HepG2 (cell line): ENCODE results near the gene NDUFS4. TPM values are rescaled to one million over a fixed set of nuclear protein-coding genes. Genes with fewer than 3 reads are reported as not detected.

ENCODE experiments used
- ATAC-seq: fragments of 200-7000 bp; cut with Tn5 transposase; 3 replicates; pipeline ENCODE4 v1.9.1; 2020; ENCODE audit warnings: mild to moderate bottlenecking, moderate library complexity
- BruUV-seq: library from RNA; stranded (reverse); fragments of 400-500 nt; replicated peaks from 2 replicates; lab custom pipeline; 2021; lab: Mats Ljungman, UMichigan
- CTCF ChIA-PET: fragments of 300-600 bp; formaldehyde crosslinking; extraction: SDS; loops from one replicate; lab custom pipeline; 2021; ENCODE audit warnings: low total read pairs, inconsistent platforms, low intra/inter-chr PET ratio; lab: Yijun Ruan, JAX
- POLR2A ChIA-PET: fragments of 350-600 bp; sonication (Branson Sonifier 250); formaldehyde crosslinking; loops from one replicate; lab custom pipeline; 2020; ENCODE audit warnings: antibody characterized with exemption, inconsistent platforms; lab: Yijun Ruan, JAX
- DNase-seq: peaks from one replicate; pipeline ENCODE4 v3.0.0-alpha.2; 2015; ENCODE audit warnings: low spot score
- FAIRE-seq: peaks from 3 replicates; lab custom pipeline; 2011; peaks lifted over from hg19 to GRCh38; lab: Jason Lieb, UNC
- H2AFZ ChIP-seq: one replicate; pipeline ENCODE4 v1.6.1; 2011; ENCODE audit warnings: low read length, inconsistent platforms
- H3K27ac ChIP-seq: fragments of 300-600 bp; 3 replicates; pipeline ENCODE4 v1.8.0; 2011; ENCODE audit warnings: mixed run types, mild to moderate bottlenecking, mixed read lengths, low read length, inconsistent platforms; ENCODE audit not compliant: insufficient read depth; ENCODE audit errors: extremely low read length
- H3K27me3 ChIP-seq, 2 experiments: fragments of 200-600 bp in 1 of 2; 2 replicates in 1 of 2; 3 replicates in 1 of 2; pipeline versions ENCODE4 v1.6.0 to v1.8.0; 2011; ENCODE audit warnings: low read length in 2 of 2, mild to moderate bottlenecking in 2 of 2, moderate library complexity in 2 of 2, inconsistent platforms in 1 of 2; ENCODE audit not compliant: insufficient read depth in 2 of 2, control insufficient read depth in 1 of 2
- H3K36me3 ChIP-seq, 2 experiments: fragments of 200-600 bp in 1 of 2; replicated peaks in 1 of 2; 2 replicates in 1 of 2; 3 replicates in 1 of 2; pipeline versions ENCODE4 v1.5.1 to v1.8.0; 2011; ENCODE audit warnings: low read length in 2 of 2, inconsistent platforms in 1 of 2; ENCODE audit not compliant: insufficient read depth in 2 of 2, control insufficient read depth in 1 of 2
- H3K4me1 ChIP-seq: 2 replicates; pipeline ENCODE4 v1.5.1; 2012; ENCODE audit warnings: low read length, inconsistent platforms; ENCODE audit not compliant: insufficient read depth
- H3K4me2 ChIP-seq: 2 replicates; pipeline ENCODE4 v1.6.0; 2011; ENCODE audit warnings: low read depth, low read length, inconsistent platforms
- H3K4me3 ChIP-seq, 3 experiments: fragments of 200-600 bp in 1 of 3; sonication (generic), shearing (Covaris generic) in 1 of 3; replicated peaks in 1 of 3; 2 replicates each; pipeline ENCODE4 v1.5.1; 2011 to 2016; ENCODE audit warnings: low read length in 3 of 3, inconsistent platforms in 2 of 3, low read depth in 2 of 3, mild to moderate bottlenecking in 2 of 3, control low read depth in 1 of 3, mixed read lengths in 1 of 3; ENCODE audit not compliant: insufficient read depth in 1 of 3
- H3K79me2 ChIP-seq: one replicate; pipeline ENCODE4 v1.6.1; 2011; ENCODE audit warnings: low read length, inconsistent platforms; ENCODE audit not compliant: insufficient read depth
- H3K9ac ChIP-seq: 2 replicates; pipeline ENCODE4 v1.6.0; 2011; ENCODE audit warnings: mild to moderate bottlenecking, low read depth, low read length, inconsistent platforms; ENCODE audit not compliant: insufficient read depth
- H3K9me3 ChIP-seq: 2 replicates; pipeline ENCODE4 v1.5.1; 2012; ENCODE audit warnings: mild to moderate bottlenecking, low read length
- H4K20me1 ChIP-seq: 2 replicates; pipeline ENCODE4 v1.6.0; 2011; ENCODE audit warnings: inconsistent platforms, mild to moderate bottlenecking, low read length, moderate library complexity; ENCODE audit not compliant: insufficient read depth
- DRAP1 ChIP-seq: IDR thresholded peaks from 2 replicates; pipeline ENCODE4 v1.6.1; 2016; ENCODE audit warnings: missing genetic modification reagents, missing compliant biosample characterization
- FIP1L1 ChIP-seq: fragments of 200-400 bp; formaldehyde crosslinking; IDR thresholded peaks from 2 replicates; pipeline ENCODE4 v1.6.1; 2018; ENCODE audit warnings: low read depth, mild to moderate bottlenecking, low read length, moderate library complexity, borderline replicate concordance; ENCODE audit not compliant: insufficient read depth
- GABPA ChIP-seq, 2 experiments: IDR thresholded peaks; 2 replicates each; pipeline ENCODE4 v1.6.1; 2011 to 2016; ENCODE audit warnings: low read depth in 2 of 2, low read length in 1 of 2, missing biosample characterization in 1 of 2, missing genetic modification characterization in 1 of 2
- KDM5A ChIP-seq: fragments of 200-600 bp; sonication (generic); IDR thresholded peaks from 2 replicates; pipeline ENCODE4 v1.7.0; 2018; ENCODE audit warnings: antibody characterized with exemption, mild to moderate bottlenecking, low read length, borderline replicate concordance
- TARDBP ChIP-seq: sonication (generic); formaldehyde crosslinking; IDR thresholded peaks from 2 replicates; pipeline ENCODE4 v1.8.0; 2022; ENCODE audit warnings: mild to moderate bottlenecking, missing genetic modification reagents
- ZNF326 ChIP-seq: sonication (generic); formaldehyde crosslinking; IDR thresholded peaks from 2 replicates; pipeline ENCODE4 v1.4.0; 2020; ENCODE audit warnings: missing genetic modification reagents, borderline replicate concordance
- ZNF468 ChIP-seq: sonication (generic); formaldehyde crosslinking; IDR thresholded peaks from 2 replicates; pipeline ENCODE4 v1.8.0; 2022; ENCODE audit warnings: mild to moderate bottlenecking, moderate library complexity, missing genetic modification reagents
- ZNF772 ChIP-seq: sonication (generic); formaldehyde crosslinking; IDR thresholded peaks from 2 replicates; pipeline ENCODE4 v1.5.0; 2020; ENCODE audit warnings: mild to moderate bottlenecking, missing genetic modification reagents
- ZNF775 ChIP-seq: sonication (generic); formaldehyde crosslinking; IDR thresholded peaks from 2 replicates; pipeline ENCODE4 v1.4.0; 2020; ENCODE audit warnings: missing genetic modification reagents, mild to moderate bottlenecking, moderate library complexity, borderline replicate concordance
- ZNF879 ChIP-seq: sonication (generic); formaldehyde crosslinking; IDR thresholded peaks from 2 replicates; pipeline ENCODE4 v1.8.1; 2023; ENCODE audit warnings: missing genetic modification reagents
- whole genome bisulfite sequencing: methylation state at CpG from one replicate; pipeline ENCODE4 v1.1.6; 2017; ENCODE audit warnings: low lambda C conversion rate; 5-methylcytosine and 5-hydroxymethylcytosine counted together
- in situ Hi-C: cut with HindIII; loops from 2 replicates; pipeline ENCODE4 v1.10.0; 2017; ENCODE audit warnings: low pct_unique_long_range_greater_than_20kb; ENCODE audit not compliant: extremely low pct_ligation_motif_present
- intact Hi-C: fragments of 100-400 bp; cut with micrococcal nuclease; formaldehyde crosslinking; loops from one replicate; pipeline ENCODE4 v1.10.0; 2022; ENCODE audit not compliant: unreplicated experiment
- polyA plus RNA-seq, 8 experiments: library from polyadenylated mRNA; depleted of rRNA in 3 of 8; stranded (reverse) in 7 of 8; unstranded in 1 of 8; fragments of >200 nt; fragmentation: Illumina TruSeq in 4 of 8; extraction: Trizol in 4 of 8; gene quantifications; 2 replicates each; pipeline versions ENCODE4 v1.2.1 to v1.2.3, GENCODE V29; 2011 to 2016; ENCODE audit warnings: low read depth in 4 of 8, missing spikeins in 1 of 8, mixed read lengths in 1 of 8; ENCODE audit not compliant: insufficient read depth in 1 of 8
- total RNA-seq, 5 experiments: library from RNA; depleted of rRNA; stranded (reverse); fragments of >200 nt; fragmentation: Illumina TruSeq; extraction: Trizol; gene quantifications; 2 replicates each; pipeline ENCODE4 v1.2.3, GENCODE V29; 2016; ENCODE audit warnings: low read depth in 1 of 5
- TF ChIP-seq, protein P1 (sequence below): sonication (generic); formaldehyde crosslinking; IDR thresholded peaks from 2 replicates; pipeline ENCODE4 v1.5.0; 2020; ENCODE audit warnings: mild to moderate bottlenecking, missing genetic modification reagents, moderate library complexity
- TF ChIP-seq, protein P2 (sequence below): sonication (generic); formaldehyde crosslinking; IDR thresholded peaks from 2 replicates; pipeline ENCODE4 v1.4.0; 2020; ENCODE audit warnings: missing genetic modification reagents, borderline replicate concordance

Gene NDUFS4
- total and polyA plus RNA-seq, 2 of the 13 experiments (the other 11 are each of a cell fraction or from before 2014, with no cell fraction given), result 121 to 126 TPM

GRCh38 chr5:53520813-53521212 lies 39.6 kb upstream of the NDUFS4 start:
- POLR2A ChIA-PET, result no interaction called here
- intact Hi-C loops (no loop called here), in situ Hi-C loops (no loop called here)
- BruUV-seq, result no TSS peak
- Histone ChIP-seq H3K9ac (no peak overlapping the region), H3K4me2 (no peak overlapping the region), H4K20me1 (no peaks in the 10 kb centered on the region), H3K27ac (no peak overlapping the region), H3K9me3 (no peaks in the 10 kb centered on the region), H3K27me3 (no peaks in the 10 kb centered on the region), H3K4me3 (no peak overlapping the region), H3K79me2 (no peaks in the 10 kb centered on the region), H3K36me3 (no peaks in the 10 kb centered on the region), H3K4me1 (no peaks in the 10 kb centered on the region), H2AFZ (no peak overlapping the region)
- DNase-seq, result no peak
- no peak for ATAC-seq
- no peak for FAIRE-seq
- CTCF ChIA-PET, result no interaction called here
- no peak for TF ChIP-seq ZNF468 (CRISPR knock-in tag)
- no peak for TF ChIP-seq ZNF326
- TF ChIP-seq ZNF879 (CRISPR knock-in tag), result no peak
- TF ChIP-seq, protein P1, sequence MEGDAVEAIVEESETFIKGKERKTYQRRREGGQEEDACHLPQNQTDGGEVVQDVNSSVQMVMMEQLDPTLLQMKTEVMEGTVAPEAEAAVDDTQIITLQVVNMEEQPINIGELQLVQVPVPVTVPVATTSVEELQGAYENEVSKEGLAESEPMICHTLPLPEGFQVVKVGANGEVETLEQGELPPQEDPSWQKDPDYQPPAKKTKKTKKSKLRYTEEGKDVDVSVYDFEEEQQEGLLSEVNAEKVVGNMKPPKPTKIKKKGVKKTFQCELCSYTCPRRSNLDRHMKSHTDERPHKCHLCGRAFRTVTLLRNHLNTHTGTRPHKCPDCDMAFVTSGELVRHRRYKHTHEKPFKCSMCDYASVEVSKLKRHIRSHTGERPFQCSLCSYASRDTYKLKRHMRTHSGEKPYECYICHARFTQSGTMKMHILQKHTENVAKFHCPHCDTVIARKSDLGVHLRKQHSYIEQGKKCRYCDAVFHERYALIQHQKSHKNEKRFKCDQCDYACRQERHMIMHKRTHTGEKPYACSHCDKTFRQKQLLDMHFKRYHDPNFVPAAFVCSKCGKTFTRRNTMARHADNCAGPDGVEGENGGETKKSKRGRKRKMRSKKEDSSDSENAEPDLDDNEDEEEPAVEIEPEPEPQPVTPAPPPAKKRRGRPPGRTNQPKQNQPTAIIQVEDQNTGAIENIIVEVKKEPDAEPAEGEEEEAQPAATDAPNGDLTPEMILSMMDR (CRISPR knock-in tag), result no peak
- TF ChIP-seq GABPA (IDR thresholded peaks at IDR 0.05; ENCODE audit: low read depth, low read length), result no peak
- TF ChIP-seq GABPA (CRISPR knock-in tag; IDR thresholded peaks at IDR 0.05; ENCODE audit: low read depth), result no peak

DNA sequence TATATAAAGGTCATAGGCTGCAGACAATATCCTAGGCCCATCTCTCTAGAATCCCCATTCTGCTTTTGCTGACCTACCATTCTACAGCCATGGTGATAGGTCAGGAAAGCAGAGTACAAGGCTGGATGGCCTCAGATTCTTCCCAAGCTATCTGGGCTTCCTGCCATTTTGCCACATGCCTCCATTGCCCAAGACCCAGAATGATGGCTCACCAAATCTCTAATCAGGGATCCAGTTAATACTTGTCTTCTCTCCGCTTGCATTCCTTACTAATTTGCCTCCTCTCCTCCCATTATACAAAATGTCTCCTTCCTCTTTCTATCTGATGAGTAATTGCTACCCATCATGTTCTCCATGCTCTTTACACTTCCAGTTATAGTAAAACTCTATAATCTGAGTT lies 22.7 kb upstream of the NDUFS4 start:
- no peaks in the 10 kb centered on the region for H3K79me2 ChIP-seq
- ChIA-PET POLR2A (no interaction called here), CTCF (no interaction called here)
- no TSS peak for BruUV-seq
- TF ChIP-seq, protein P2, sequence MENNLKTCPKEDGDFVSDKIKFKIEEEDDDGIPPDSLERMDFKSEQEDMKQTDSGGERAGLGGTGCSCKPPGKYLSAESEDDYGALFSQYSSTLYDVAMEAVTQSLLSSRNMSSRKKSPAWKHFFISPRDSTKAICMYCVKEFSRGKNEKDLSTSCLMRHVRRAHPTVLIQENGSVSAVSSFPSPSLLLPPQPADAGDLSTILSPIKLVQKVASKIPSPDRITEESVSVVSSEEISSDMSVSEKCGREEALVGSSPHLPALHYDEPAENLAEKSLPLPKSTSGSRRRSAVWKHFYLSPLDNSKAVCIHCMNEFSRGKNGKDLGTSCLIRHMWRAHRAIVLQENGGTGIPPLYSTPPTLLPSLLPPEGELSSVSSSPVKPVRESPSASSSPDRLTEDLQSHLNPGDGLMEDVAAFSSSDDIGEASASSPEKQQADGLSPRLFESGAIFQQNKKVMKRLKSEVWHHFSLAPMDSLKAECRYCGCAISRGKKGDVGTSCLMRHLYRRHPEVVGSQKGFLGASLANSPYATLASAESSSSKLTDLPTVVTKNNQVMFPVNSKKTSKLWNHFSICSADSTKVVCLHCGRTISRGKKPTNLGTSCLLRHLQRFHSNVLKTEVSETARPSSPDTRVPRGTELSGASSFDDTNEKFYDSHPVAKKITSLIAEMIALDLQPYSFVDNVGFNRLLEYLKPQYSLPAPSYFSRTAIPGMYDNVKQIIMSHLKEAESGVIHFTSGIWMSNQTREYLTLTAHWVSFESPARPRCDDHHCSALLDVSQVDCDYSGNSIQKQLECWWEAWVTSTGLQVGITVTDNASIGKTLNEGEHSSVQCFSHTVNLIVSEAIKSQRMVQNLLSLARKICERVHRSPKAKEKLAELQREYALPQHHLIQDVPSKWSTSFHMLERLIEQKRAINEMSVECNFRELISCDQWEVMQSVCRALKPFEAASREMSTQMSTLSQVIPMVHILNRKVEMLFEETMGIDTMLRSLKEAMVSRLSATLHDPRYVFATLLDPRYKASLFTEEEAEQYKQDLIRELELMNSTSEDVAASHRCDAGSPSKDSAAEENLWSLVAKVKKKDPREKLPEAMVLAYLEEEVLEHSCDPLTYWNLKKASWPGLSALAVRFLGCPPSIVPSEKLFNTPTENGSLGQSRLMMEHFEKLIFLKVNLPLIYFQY (CRISPR knock-in tag), result no peak
- TF ChIP-seq ZNF775 (CRISPR knock-in tag) (no peak), ZNF772 (no peak), KDM5A (no peak), DRAP1 (no peak), FIP1L1 (no peak), TARDBP (CRISPR knock-in tag) (no peak), ZNF326 (no peak)
- no peak overlapping the region for H3K9ac ChIP-seq
- no peak for ATAC-seq
- H3K27ac ChIP-seq, result no peak overlapping the region
- intact Hi-C loops (no loop called here), in situ Hi-C loops (no loop called here)
- no peaks in the 10 kb centered on the region for H3K4me1 ChIP-seq
- H3K4me2 ChIP-seq, result no peak overlapping the region
- H4K20me1 ChIP-seq, result no peaks in the 10 kb centered on the region
- no peaks in the 10 kb centered on the region for H3K9me3 ChIP-seq
- no peaks in the 10 kb centered on the region; a peak in 1 of 5 replicates for H3K27me3 ChIP-seq
- H3K36me3 ChIP-seq, result no peaks in the 10 kb centered on the region
- no peak overlapping the region for H3K4me3 ChIP-seq
- no peak overlapping the region for H2AFZ ChIP-seq
- no peak for DNase-seq
- 48% methylated on average over 1 of the region's 1 CpG for WGBS
- no peak for FAIRE-seq
